SH-SY5Y (cell line): ENCODE results near the gene ZNF783.

ENCODE experiments used
- GATA2 ChIP-seq: IDR thresholded peaks from 2 replicates; pipeline ENCODE4 v1.6.1; 2011; ENCODE audit warnings: mild to moderate bottlenecking, low read depth, low read length
- GATA3 ChIP-seq: IDR thresholded peaks from 2 replicates; pipeline ENCODE4 v1.6.1; 2011; ENCODE audit warnings: low read depth, mild to moderate bottlenecking, low read length, moderate library complexity

- TF ChIP-seq GATA2: no peak
- TF ChIP-seq GATA3: no peak
Measured at GRCh38 chr7:149225656-149226055, 36.3 kb upstream of the ZNF783 start.
